H1 (cell line): ENCODE data around the gene FCHSD1. TPM values are rescaled to one million over a fixed set of nuclear protein-coding genes. Genes with fewer than 3 reads are reported as not detected.

Experiments used
- CTBP2 ChIP-seq: IDR thresholded peaks from 2 replicates; pipeline ENCODE4 v1.7.0; 2011; ENCODE audit warnings: borderline replicate concordance, mild to moderate bottlenecking, moderate library complexity, mixed read lengths, low read length; ENCODE audit not compliant: insufficient read depth, insufficient read length
- EP300 ChIP-seq, 2 experiments: IDR thresholded peaks; 1 replicate in 1 of 2; 2 replicates in 1 of 2; pipeline ENCODE4 v1.6.1; 2011 to 2012; ENCODE audit warnings: low read depth in 2 of 2, low read length in 2 of 2, mild to moderate bottlenecking in 2 of 2, borderline replicate concordance in 1 of 2, inconsistent platforms in 1 of 2, moderate library complexity in 1 of 2
- GTF2F1 ChIP-seq: IDR thresholded peaks from 2 replicates; pipeline ENCODE4 v1.6.1; 2012; ENCODE audit warnings: low read depth, low read length, improper control_type of control experiment, borderline replicate concordance
- JUND ChIP-seq: IDR thresholded peaks from 2 replicates; pipeline ENCODE4 v1.6.1; 2011; ENCODE audit warnings: mild to moderate bottlenecking, improper control_type of control experiment, low read length
- POLR2A ChIP-seq, 2 experiments: IDR thresholded peaks; 1 replicate in 1 of 2; 2 replicates in 1 of 2; pipeline ENCODE4 v1.6.1; 2011; ENCODE audit warnings: low read depth in 2 of 2, low read length in 2 of 2, mild to moderate bottlenecking in 2 of 2; ENCODE audit errors: control extremely low read depth in 1 of 2
- SP1 ChIP-seq: IDR thresholded peaks from 2 replicates; pipeline ENCODE4 v1.6.1; 2011; ENCODE audit warnings: low read depth, low read length
- TEAD4 ChIP-seq: IDR thresholded peaks from 2 replicates; pipeline ENCODE4 v1.6.1; 2012; ENCODE audit warnings: low read depth, low read length, inconsistent platforms, mixed read lengths
- ZNF274 ChIP-seq: IDR thresholded peaks from 2 replicates; pipeline ENCODE4 v1.7.0; 2012; ENCODE audit warnings: low read length, borderline replicate concordance; ENCODE audit errors: extremely low read depth
- polyA plus RNA-seq, 7 experiments: library from polyadenylated mRNA; depleted of rRNA in 3 of 7; stranded (reverse) in 5 of 7; unstranded in 2 of 7; fragments of >200 nt in 5 of 7; fragments of 200-250 nt in 2 of 7; gene quantifications; 1 replicate in 5 of 7; 2 replicates in 1 of 7; 4 replicates in 1 of 7; pipeline versions ENCODE4 v1.2.1 to v1.2.3, GENCODE V29; 2011 to 2013; ENCODE audit warnings: missing spikeins in 2 of 7, mixed read lengths in 2 of 7
- total RNA-seq: library from RNA; stranded (reverse); fragmentation: NEBNext Ultra II Directional; extraction: Animal tissue kit (Norgen Biotek cat#: 25700); gene quantifications from 2 replicates; pipeline ENCODE4 v1.2.1, GENCODE V29; 2021
- TF ChIP-seq, protein P1 (sequence below): fragments of 300-600 bp; sonication (generic); IDR thresholded peaks from 2 replicates; pipeline ENCODE4 v1.7.1; 2012; ENCODE audit warnings: low read length, moderate library complexity, mild to moderate bottlenecking, inconsistent platforms; ENCODE audit not compliant: insufficient replicate concordance

The FCHSD1 gene
- total and polyA plus RNA-seq, 2 of the 8 experiments (the other 6 are each of a cell fraction or from before 2014, with no cell fraction given): 22.0 to 30.1 TPM

DNA sequence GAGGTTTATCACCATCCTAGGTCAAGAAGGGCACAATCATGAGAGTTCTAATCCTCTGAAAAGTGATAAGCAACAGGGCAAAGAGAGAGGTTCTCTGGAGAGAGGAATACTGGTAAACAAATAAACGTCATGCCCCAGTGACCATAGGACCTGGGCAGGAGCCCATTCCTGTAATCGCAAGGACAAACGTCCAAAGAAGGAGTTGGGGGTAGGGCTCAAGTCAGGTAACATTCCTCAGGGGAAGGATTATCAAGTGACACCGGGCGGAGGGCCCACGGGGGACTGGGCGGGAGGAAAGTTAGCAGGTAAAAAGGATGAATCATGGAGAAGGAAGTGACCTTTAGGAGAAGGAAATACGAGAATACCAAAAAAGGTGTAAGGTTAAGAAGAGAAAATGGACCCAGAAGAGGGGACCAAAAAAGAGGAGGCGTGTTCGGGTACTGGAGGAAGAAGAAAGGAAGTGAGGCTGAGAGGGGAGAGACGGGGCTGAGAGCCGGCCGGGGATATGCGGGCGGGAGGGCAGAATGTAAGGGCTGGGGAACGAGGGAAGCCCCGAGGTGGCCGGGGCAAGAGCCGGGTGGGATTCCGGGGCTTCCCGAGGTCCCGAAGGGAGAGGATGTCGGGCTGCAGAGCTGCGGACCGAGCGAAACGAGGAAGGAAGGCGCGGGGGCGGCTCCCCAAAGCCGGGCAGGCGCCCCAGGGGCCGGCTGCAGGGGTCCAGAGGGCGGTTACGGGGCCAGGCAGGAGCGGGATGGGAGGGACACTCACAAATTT, 33.0 kb downstream of the FCHSD1 start (continued):
- peak in 1 of 2 experiments; percentile 44; a peak in 1 of 3 replicates for TF ChIP-seq POLR2A (IDR thresholded peaks at IDR 0.05; ENCODE audit: control extremely low read depth in 1 of 2, low read depth in 2 of 2, low read length in 2 of 2)
- no peak for TF ChIP-seq CTBP2
- no peak for TF ChIP-seq SP1
- TF ChIP-seq JUND: no peak
- TF ChIP-seq, protein P1, sequence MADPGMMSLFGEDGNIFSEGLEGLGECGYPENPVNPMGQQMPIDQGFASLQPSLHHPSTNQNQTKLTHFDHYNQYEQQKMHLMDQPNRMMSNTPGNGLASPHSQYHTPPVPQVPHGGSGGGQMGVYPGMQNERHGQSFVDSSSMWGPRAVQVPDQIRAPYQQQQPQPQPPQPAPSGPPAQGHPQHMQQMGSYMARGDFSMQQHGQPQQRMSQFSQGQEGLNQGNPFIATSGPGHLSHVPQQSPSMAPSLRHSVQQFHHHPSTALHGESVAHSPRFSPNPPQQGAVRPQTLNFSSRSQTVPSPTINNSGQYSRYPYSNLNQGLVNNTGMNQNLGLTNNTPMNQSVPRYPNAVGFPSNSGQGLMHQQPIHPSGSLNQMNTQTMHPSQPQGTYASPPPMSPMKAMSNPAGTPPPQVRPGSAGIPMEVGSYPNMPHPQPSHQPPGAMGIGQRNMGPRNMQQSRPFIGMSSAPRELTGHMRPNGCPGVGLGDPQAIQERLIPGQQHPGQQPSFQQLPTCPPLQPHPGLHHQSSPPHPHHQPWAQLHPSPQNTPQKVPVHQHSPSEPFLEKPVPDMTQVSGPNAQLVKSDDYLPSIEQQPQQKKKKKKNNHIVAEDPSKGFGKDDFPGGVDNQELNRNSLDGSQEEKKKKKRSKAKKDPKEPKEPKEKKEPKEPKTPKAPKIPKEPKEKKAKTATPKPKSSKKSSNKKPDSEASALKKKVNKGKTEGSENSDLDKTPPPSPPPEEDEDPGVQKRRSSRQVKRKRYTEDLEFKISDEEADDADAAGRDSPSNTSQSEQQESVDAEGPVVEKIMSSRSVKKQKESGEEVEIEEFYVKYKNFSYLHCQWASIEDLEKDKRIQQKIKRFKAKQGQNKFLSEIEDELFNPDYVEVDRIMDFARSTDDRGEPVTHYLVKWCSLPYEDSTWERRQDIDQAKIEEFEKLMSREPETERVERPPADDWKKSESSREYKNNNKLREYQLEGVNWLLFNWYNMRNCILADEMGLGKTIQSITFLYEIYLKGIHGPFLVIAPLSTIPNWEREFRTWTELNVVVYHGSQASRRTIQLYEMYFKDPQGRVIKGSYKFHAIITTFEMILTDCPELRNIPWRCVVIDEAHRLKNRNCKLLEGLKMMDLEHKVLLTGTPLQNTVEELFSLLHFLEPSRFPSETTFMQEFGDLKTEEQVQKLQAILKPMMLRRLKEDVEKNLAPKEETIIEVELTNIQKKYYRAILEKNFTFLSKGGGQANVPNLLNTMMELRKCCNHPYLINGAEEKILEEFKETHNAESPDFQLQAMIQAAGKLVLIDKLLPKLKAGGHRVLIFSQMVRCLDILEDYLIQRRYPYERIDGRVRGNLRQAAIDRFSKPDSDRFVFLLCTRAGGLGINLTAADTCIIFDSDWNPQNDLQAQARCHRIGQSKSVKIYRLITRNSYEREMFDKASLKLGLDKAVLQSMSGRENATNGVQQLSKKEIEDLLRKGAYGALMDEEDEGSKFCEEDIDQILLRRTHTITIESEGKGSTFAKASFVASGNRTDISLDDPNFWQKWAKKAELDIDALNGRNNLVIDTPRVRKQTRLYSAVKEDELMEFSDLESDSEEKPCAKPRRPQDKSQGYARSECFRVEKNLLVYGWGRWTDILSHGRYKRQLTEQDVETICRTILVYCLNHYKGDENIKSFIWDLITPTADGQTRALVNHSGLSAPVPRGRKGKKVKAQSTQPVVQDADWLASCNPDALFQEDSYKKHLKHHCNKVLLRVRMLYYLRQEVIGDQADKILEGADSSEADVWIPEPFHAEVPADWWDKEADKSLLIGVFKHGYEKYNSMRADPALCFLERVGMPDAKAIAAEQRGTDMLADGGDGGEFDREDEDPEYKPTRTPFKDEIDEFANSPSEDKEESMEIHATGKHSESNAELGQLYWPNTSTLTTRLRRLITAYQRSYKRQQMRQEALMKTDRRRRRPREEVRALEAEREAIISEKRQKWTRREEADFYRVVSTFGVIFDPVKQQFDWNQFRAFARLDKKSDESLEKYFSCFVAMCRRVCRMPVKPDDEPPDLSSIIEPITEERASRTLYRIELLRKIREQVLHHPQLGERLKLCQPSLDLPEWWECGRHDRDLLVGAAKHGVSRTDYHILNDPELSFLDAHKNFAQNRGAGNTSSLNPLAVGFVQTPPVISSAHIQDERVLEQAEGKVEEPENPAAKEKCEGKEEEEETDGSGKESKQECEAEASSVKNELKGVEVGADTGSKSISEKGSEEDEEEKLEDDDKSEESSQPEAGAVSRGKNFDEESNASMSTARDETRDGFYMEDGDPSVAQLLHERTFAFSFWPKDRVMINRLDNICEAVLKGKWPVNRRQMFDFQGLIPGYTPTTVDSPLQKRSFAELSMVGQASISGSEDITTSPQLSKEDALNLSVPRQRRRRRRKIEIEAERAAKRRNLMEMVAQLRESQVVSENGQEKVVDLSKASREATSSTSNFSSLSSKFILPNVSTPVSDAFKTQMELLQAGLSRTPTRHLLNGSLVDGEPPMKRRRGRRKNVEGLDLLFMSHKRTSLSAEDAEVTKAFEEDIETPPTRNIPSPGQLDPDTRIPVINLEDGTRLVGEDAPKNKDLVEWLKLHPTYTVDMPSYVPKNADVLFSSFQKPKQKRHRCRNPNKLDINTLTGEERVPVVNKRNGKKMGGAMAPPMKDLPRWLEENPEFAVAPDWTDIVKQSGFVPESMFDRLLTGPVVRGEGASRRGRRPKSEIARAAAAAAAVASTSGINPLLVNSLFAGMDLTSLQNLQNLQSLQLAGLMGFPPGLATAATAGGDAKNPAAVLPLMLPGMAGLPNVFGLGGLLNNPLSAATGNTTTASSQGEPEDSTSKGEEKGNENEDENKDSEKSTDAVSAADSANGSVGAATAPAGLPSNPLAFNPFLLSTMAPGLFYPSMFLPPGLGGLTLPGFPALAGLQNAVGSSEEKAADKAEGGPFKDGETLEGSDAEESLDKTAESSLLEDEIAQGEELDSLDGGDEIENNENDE: no peak
- TF ChIP-seq ZNF274: no peak
- no peak for TF ChIP-seq EP300 (IDR thresholded peaks at IDR 0.05; ENCODE audit: borderline replicate concordance in 1 of 2, low read depth in 2 of 2, low read length in 2 of 2)
- TF ChIP-seq TEAD4: peak; percentile 71; the same call in 1 of the 2 replicates
- no peak for TF ChIP-seq GTF2F1
